GM19351 (cell line): ENCODE results near the gene WNT11.

Experiments
- ATAC-seq: cut with Tn5 transposase; IDR thresholded peaks from one replicate; pipeline ENCODE4 v1.9.1; 2021; ENCODE audit warnings: mild to moderate bottlenecking, moderate library complexity; ENCODE audit not compliant: unreplicated experiment

WNT11 gene

DNA sequence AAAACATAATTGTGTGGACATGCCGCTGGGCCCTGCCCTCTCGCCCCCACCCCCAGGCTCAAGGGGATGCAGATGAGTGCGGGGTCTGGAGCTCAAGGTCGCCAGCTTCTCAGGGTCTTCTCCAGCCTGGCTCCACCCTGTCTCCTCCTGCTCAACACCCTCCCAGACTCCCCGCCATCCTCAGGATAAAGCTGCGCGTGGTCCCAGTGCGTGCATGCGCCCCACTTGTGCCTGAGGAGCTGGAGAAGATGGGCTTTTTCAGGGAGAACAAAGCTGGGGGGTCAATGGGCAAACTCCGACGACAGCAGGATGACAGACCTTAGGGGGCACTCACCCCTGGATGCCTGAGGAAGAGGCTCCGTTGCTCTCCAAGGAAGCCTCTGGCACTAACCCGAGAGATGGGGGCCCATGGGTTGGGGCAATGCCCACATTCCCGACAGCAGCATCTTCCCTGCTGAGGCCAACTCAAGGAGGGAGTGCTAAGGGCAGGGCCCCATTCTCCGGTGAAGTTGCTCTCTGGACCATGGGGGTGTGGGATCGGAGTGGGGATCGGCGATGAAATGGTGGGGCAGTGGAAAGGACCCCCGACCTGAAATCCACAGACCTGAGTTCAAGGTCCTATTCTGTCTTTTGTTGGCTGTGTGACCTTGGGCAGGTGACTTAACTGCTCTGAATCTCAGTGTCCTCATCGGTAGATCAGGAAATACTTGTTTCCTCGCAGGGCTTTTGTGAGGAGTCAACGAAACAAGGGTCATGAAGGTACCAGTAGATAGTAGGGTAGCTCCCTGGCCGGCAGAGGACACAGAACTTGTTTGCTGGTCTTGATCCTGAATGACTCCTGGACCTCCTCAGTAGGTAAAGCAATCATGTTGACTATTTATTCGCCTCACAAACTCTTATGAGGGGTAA is 47.7 kb downstream of the WNT11 start:
- no peak for ATAC-seq

- ATAC-seq: no peak
Measured at GRCh38 chr11:76157891-76158290, 48.4 kb downstream of the WNT11 start.

GRCh38 chr11:76156971-76157427 is 49.3 kb downstream of the WNT11 start:
- ATAC-seq: no peak

DNA sequence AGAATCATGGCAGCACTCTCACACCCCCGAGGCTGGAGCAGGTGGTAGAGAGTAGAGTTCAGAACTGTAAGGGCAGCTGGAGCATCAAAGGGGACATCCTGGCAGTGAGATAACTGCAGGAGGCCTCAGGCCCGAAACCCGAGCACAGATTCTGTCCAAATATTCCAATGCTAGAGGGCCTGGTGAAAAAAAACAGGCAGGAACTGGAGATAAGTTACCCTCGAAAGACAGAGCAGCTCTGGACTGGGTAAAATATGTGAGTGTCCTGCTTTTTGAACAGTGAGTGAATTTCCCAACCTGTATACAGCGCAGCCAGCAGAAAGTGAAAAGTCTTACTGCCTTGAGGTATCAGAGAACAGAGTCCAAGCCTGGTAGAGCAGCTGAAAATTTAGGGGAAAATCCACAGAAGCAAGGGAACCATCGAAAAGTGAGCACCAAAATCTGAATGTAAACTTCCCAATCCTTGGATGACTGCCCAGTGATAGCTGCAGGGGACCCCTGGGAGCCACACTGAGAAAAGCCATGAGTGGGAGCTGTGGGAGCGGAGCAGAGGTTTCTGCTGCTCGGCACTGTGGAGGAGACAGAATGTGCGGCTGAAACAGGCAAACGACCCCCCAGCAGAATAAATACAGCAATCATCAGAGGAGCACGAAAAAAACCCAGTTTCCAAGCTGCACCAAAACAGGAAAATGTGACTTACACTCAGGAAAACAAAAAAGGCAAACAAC is 50.6 kb downstream of the WNT11 start:
- no peak for ATAC-seq

GRCh38 chr11:76153571-76153923 is 52.8 kb downstream of the WNT11 start:
- ATAC-seq: no peak

- peak; percentile 70 for ATAC-seq
Measured at GRCh38 chr11:76152741-76153570, 53.3 kb downstream of the WNT11 start.

DNA sequence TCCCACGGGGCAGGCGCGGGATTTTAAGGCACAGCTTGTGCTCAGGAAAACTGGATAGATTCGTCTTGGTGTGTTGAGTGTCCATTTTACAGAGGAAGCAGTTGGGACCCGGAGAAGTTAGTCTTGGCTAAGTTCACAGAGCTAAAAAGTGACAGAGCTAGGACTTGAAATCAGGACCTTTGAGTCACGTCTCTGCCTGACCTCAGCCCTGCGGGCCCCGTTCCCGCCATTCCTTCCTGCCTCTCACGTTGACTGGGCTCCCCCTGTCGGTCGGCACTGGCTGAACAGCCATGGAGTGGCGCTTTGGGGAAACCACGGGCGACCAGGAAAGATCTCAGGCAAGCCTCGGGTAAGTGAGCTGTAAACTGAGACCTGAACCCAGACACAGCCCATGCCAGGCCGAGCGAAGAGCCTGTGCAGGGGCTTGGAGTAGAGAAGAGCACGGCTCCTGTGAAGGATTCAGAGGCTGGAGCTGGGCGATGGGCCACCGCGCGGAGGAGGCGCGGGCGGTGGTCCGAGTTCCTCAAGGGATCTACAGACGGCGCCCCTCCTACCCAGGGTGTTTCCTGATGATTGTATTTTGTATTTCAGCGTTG is 54.1 kb downstream of the WNT11 start:
- peak; percentile 81 for ATAC-seq

GRCh38 chr11:76151556-76152085 is 54.7 kb downstream of the WNT11 start:
- ATAC-seq: no peak

GRCh38 chr11:76150141-76150540 is 56.2 kb downstream of the WNT11 start:
- ATAC-seq: no peak

DNA sequence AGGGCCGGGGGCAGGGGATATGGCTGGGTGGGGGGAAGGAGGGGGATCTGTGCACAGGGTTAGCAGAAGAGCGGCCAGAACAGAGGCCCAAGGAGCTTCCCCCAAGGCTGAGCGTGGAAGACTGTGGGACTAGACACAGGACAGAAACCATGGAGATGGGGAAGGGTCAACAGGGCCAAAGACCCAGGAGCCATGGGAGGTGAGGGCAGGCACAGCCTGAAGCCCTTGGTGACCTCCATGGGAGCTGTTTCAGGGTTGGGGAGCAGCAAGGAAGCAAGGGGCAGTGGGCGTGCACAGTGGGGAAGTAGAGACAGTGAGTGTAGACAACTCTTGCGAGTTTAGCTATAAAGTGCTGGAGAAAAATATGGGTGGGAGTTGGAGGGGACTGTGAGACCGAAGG is 56.6 kb downstream of the WNT11 start:
- ATAC-seq: no peak

DNA sequence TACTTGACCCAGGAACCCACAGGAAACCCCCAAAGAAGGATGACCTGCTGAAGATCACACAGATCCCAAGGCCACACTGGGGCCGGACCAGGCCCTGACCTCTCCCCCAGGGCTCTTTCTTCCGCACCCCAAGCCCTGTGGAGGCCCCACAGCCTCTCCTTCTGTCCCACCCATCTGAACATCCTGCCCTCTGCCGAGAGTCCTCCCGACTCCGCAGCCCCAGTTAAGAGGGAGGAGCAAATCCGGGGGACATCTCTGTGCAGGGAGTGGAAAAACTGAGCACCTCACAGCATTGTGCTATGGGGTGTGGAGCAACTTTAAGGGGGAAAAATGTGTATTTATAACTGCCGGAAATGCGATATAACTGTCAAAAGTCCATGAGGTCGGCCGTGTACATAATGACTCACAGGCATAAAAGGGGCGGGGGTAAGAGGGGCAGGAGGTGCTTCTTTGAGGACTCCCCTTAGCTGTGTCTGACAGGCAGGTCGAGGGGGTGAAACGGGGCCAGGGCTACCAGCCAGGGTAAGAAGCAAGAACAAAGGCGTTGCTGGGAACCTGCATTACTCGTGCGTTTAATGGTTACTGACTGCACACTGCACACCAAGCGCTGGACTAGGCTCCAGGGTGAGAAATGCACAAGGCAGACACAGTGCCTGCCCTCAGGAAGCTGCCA is 57.2 kb downstream of the WNT11 start:
- ATAC-seq: no peak

DNA sequence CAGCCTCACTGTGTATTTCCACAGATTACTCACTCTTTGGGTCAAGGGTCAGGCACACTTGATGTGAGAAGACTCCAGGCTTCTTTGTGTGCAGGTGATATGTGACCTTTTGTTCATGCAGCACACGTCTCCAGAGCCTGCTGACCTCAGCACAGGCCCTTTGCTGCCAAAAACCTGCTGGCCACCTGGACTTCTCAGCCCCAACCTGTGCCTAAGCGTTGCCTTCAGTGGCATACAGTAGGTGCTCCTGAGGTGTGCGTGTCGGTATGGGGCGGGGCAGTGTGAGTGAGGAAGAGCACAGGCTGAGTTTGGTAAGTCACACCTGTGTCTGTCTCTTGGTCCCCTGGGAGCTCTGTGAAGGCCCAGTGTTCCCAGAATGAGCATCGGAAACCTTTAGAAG is 58.1 kb downstream of the WNT11 start:
- no peak for ATAC-seq

- ATAC-seq: no peak
Measured at GRCh38 chr11:76147106-76147740, 59.1 kb downstream of the WNT11 start.

DNA sequence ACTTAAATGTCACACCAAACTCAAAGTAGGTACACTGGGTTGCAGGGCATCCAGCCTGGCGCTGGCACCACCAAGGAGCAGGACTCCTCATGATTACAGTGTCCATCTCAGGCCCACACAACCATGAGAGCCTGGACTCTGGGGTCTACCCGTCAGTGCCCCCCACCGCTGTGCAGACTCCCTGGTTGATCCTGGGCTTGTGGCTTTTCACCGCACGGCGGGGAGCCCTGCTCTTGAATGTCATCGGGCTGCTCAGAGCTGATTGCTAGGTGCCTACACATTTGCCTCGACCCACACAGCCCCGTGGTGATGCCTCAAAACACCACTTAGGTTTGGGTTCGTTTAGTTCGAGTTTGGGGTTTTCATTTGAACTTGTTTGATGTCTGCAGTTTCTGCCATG is 63.0 kb downstream of the WNT11 start:
- ATAC-seq: no peak

- ATAC-seq: no peak
Measured at GRCh38 chr11:76141901-76142588, 64.3 kb downstream of the WNT11 start.

GRCh38 chr11:76140912-76141574 is 65.3 kb downstream of the WNT11 start:
- no peak for ATAC-seq

DNA sequence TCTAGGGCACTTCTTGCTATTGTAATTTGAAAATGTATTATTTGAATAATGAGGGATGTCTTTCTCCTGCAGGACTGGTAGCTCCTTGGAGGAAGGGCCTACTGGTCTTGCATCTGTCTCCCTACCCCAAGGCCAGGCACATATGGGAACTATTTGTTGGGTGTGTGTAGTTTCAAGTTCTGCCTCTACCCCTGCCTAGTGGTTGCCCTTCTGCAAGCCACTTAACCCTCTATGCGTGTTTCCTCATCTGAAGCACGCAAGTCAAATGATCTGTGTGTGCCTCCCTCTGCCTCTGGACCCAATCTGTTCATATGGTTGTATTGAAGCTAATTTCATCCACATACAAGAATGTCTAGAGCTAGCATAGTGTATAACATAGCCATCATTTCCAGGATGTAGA is 67.0 kb downstream of the WNT11 start:
- no peak for ATAC-seq
